HEK293 (cell line): Measurements from ENCODE around the gene ANKRD11.

Source experiments
- EGR2 ChIP-seq: fragments of 450-650 bp; formaldehyde crosslinking; IDR thresholded peaks from 2 replicates; pipeline ENCODE4 v1.5.1; 2016; ENCODE audit warnings: low read depth, missing biosample characterization, missing genetic modification characterization
- FEZF1 ChIP-seq: fragments of 450-650 bp; formaldehyde crosslinking; IDR thresholded peaks from 2 replicates; pipeline ENCODE4 v1.5.1; 2016; ENCODE audit warnings: missing biosample characterization, missing genetic modification characterization
- IKZF3 ChIP-seq: fragments of 450-650 bp; IDR thresholded peaks from 2 replicates; pipeline ENCODE4 v1.5.0; 2018; ENCODE audit warnings: missing biosample characterization, mild to moderate bottlenecking, missing genetic modification characterization, moderate library complexity
- SP7 ChIP-seq: fragments of 450-650 bp; formaldehyde crosslinking; IDR thresholded peaks from 2 replicates; pipeline ENCODE4 v1.5.1; 2016; ENCODE audit warnings: missing biosample characterization, missing genetic modification characterization
- ZBTB20 ChIP-seq: fragments of 450-650 bp; formaldehyde crosslinking; IDR thresholded peaks from 2 replicates; pipeline ENCODE4 v1.5.1; 2016; ENCODE audit warnings: missing biosample characterization, missing genetic modification characterization
- ZNF10 ChIP-seq: fragments of 450-650 bp; formaldehyde crosslinking; IDR thresholded peaks from 2 replicates; pipeline ENCODE4 v1.5.1; 2017; ENCODE audit warnings: missing biosample characterization, missing genetic modification characterization
- ZNF133 ChIP-seq: fragments of 450-650 bp; formaldehyde crosslinking; IDR thresholded peaks from 2 replicates; pipeline ENCODE4 v1.5.1; 2016; ENCODE audit warnings: missing biosample characterization, missing genetic modification characterization
- ZNF138 ChIP-seq: fragments of 450-650 bp; formaldehyde crosslinking; IDR thresholded peaks from 2 replicates; pipeline ENCODE4 v1.5.1; 2016; ENCODE audit warnings: missing biosample characterization, missing genetic modification characterization, borderline replicate concordance
- ZNF16 ChIP-seq: fragments of 450-650 bp; formaldehyde crosslinking; IDR thresholded peaks from 2 replicates; pipeline ENCODE4 v1.5.1; 2016; ENCODE audit warnings: low read depth, missing biosample characterization, missing genetic modification characterization
- ZNF175 ChIP-seq: fragments of 450-650 bp; formaldehyde crosslinking; IDR thresholded peaks from 2 replicates; pipeline ENCODE4 v1.5.1; 2016; ENCODE audit warnings: missing biosample characterization, missing genetic modification characterization
- ZNF2 ChIP-seq: fragments of 450-650 bp; formaldehyde crosslinking; IDR thresholded peaks from 2 replicates; pipeline ENCODE4 v1.5.1; 2016; ENCODE audit warnings: missing biosample characterization, missing genetic modification characterization
- ZNF366 ChIP-seq: fragments of 450-650 bp; formaldehyde crosslinking; conservative IDR thresholded peaks from 2 replicates; pipeline ENCODE4 v1.5.1; 2016; ENCODE audit warnings: missing biosample characterization, missing genetic modification characterization
- ZNF394 ChIP-seq: fragments of 450-650 bp; formaldehyde crosslinking; IDR thresholded peaks from 2 replicates; pipeline ENCODE4 v1.5.1; 2016; ENCODE audit warnings: missing biosample characterization, missing genetic modification characterization, mild to moderate bottlenecking, moderate library complexity, borderline replicate concordance
- ZNF426 ChIP-seq: fragments of 450-650 bp; formaldehyde crosslinking; IDR thresholded peaks from 2 replicates; pipeline ENCODE4 v1.5.1; 2017; ENCODE audit warnings: missing biosample characterization, missing genetic modification characterization, mild to moderate bottlenecking, inconsistent platforms, moderate library complexity
- ZNF433 ChIP-seq: fragments of 450-650 bp; formaldehyde crosslinking; IDR thresholded peaks from 2 replicates; pipeline ENCODE4 v1.5.1; 2016; ENCODE audit warnings: missing biosample characterization, missing genetic modification characterization, low read depth
- ZNF548 ChIP-seq: fragments of 450-650 bp; formaldehyde crosslinking; IDR thresholded peaks from 2 replicates; pipeline ENCODE4 v1.5.1; 2016; ENCODE audit warnings: missing biosample characterization, missing genetic modification characterization
- TF ChIP-seq, protein P1 (sequence below): fragments of 450-650 bp; IDR thresholded peaks from 2 replicates; pipeline ENCODE4 v1.5.1; 2018; ENCODE audit warnings: missing biosample characterization, missing genetic modification characterization
- TF ChIP-seq, protein P2 (sequence below): fragments of 450-650 bp; formaldehyde crosslinking; conservative IDR thresholded peaks from 2 replicates; pipeline ENCODE4 v1.5.1; 2016; ENCODE audit warnings: low read depth, missing biosample characterization, missing genetic modification characterization
- TF ChIP-seq, protein P3 (sequence below): fragments of 450-650 bp; formaldehyde crosslinking; IDR thresholded peaks from 2 replicates; pipeline ENCODE4 v1.5.1; 2016; ENCODE audit warnings: missing biosample characterization, missing genetic modification characterization
- TF ChIP-seq, protein P4 (sequence below): fragments of 450-650 bp; formaldehyde crosslinking; IDR thresholded peaks from 2 replicates; pipeline ENCODE4 v1.5.1; 2017; ENCODE audit warnings: missing biosample characterization, missing genetic modification characterization
- TF ChIP-seq, protein P5 (sequence below): fragments of 450-650 bp; formaldehyde crosslinking; IDR thresholded peaks from 2 replicates; pipeline ENCODE4 v1.5.1; 2017; ENCODE audit warnings: missing biosample characterization, mild to moderate bottlenecking, missing genetic modification characterization, moderate library complexity
- TF ChIP-seq, protein P6 (sequence below): fragments of 450-650 bp; formaldehyde crosslinking; IDR thresholded peaks from 2 replicates; pipeline ENCODE4 v1.5.1; 2016; ENCODE audit warnings: missing biosample characterization, missing genetic modification characterization
- TF ChIP-seq, protein P7 (sequence below): fragments of 450-650 bp; formaldehyde crosslinking; IDR thresholded peaks from 2 replicates; pipeline ENCODE4 v1.5.1; 2017; ENCODE audit warnings: missing biosample characterization, missing genetic modification characterization

ANKRD11 gene

DNA sequence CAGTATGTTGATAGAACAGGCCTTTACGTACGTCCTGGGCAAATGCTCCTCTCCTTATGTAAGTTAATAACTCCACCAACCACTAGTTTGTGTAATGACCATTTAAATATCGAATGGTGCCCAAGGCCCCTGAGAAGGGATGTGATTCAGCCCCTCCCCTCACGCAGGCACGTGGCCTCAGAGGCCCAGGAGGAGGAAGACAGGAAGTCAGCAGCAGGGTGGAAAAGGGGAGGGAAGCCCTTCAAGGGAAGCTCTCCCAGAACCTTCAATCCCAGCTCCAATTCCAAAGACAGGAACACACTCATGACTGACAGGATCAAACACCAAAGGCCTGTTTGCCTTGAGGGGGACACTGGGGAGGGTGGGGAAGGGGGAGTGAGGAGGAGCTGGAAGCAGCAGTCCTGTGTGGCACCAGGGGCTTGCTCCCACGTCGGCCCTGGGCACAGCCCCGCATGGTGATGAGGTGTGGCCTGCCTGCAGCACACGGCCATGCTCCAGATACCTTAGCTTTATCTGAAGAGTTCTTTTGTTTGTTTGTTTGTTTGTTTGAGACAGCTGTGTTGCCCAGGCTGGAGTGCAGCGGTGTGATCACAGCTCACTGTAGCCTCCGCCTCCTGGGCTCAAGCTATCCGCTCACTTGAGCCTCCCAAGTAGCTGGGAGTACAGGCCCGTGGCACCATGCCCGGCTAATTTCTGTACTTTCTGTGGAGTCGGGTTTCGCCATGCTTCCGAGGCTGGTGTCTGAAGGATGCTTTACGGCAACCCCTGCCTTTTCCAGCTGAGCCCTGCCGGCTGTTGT, 167.8 kb downstream of the ANKRD11 start (continued):
- TF ChIP-seq ZNF138 (tag by site-specific recombination) (no peak), ZNF2 (tag by site-specific recombination) (peak; percentile 16; the same call in 1 of the 2 replicates), ZNF10 (tag by site-specific recombination) (peak; percentile 51; the same call in 1 of the 2 replicates), ZNF548 (no peak), ZNF394 (tag by site-specific recombination) (peak; percentile 15; the same call in 1 of the 2 replicates), ZNF433 (tag by site-specific recombination) (no peak), EGR2 (tag by site-specific recombination) (no peak), ZNF16 (tag by site-specific recombination) (no peak), SP7 (tag by site-specific recombination) (0 out of 2 replicates have a peak, but pooled peaks have one; percentile 40), ZNF133 (tag by site-specific recombination) (no peak), ZNF426 (no peak), ZNF366 (peak; percentile 22; the same call in 1 of the 2 replicates), IKZF3 (tag by site-specific recombination) (peak; percentile 65; the same call in 1 of the 2 replicates), ZBTB20 (tag by site-specific recombination) (0 out of 2 replicates have a peak, but pooled peaks have one; percentile 21), ZNF175 (no peak), FEZF1 (tag by site-specific recombination) (peak; percentile 89)
- TF ChIP-seq, protein P1, sequence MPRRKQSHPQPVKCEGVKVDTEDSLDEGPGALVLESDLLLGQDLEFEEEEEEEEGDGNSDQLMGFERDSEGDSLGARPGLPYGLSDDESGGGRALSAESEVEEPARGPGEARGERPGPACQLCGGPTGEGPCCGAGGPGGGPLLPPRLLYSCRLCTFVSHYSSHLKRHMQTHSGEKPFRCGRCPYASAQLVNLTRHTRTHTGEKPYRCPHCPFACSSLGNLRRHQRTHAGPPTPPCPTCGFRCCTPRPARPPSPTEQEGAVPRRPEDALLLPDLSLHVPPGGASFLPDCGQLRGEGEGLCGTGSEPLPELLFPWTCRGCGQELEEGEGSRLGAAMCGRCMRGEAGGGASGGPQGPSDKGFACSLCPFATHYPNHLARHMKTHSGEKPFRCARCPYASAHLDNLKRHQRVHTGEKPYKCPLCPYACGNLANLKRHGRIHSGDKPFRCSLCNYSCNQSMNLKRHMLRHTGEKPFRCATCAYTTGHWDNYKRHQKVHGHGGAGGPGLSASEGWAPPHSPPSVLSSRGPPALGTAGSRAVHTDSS, result no peak
- TF ChIP-seq, protein P2, sequence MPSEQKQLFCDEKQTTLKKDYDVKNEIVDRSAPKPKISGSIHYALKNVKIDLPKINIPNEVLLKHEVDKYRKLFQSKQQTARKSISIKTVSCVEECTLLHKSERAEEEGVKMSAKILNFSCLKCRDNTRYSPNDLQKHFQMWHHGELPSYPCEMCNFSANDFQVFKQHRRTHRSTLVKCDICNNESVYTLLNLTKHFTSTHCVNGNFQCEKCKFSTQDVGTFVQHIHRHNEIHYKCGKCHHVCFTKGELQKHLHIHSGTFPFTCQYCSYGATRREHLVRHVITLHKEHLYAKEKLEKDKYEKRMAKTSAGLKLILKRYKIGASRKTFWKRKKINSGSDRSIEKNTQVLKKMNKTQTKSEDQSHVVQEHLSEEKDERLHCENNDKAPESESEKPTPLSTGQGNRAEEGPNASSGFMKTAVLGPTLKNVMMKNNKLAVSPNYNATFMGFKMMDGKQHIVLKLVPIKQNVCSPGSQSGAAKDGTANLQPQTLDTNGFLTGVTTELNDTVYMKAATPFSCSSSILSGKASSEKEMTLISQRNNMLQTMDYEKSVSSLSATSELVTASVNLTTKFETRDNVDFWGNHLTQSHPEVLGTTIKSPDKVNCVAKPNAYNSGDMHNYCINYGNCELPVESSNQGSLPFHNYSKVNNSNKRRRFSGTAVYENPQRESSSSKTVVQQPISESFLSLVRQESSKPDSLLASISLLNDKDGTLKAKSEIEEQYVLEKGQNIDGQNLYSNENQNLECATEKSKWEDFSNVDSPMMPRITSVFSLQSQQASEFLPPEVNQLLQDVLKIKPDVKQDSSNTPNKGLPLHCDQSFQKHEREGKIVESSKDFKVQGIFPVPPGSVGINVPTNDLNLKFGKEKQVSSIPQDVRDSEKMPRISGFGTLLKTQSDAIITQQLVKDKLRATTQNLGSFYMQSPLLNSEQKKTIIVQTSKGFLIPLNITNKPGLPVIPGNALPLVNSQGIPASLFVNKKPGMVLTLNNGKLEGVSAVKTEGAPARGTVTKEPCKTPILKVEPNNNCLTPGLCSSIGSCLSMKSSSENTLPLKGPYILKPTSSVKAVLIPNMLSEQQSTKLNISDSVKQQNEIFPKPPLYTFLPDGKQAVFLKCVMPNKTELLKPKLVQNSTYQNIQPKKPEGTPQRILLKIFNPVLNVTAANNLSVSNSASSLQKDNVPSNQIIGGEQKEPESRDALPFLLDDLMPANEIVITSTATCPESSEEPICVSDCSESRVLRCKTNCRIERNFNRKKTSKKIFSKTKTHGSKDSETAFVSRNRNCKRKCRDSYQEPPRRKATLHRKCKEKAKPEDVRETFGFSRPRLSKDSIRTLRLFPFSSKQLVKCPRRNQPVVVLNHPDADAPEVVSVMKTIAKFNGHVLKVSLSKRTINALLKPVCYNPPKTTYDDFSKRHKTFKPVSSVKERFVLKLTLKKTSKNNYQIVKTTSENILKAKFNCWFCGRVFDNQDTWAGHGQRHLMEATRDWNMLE (tag by site-specific recombination), result no peak
- TF ChIP-seq, protein P3, sequence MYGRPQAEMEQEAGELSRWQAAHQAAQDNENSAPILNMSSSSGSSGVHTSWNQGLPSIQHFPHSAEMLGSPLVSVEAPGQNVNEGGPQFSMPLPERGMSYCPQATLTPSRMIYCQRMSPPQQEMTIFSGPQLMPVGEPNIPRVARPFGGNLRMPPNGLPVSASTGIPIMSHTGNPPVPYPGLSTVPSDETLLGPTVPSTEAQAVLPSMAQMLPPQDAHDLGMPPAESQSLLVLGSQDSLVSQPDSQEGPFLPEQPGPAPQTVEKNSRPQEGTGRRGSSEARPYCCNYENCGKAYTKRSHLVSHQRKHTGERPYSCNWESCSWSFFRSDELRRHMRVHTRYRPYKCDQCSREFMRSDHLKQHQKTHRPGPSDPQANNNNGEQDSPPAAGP (tag by site-specific recombination), result peak; percentile 58; the same call in 1 of the 2 replicates
- TF ChIP-seq, protein P4, sequence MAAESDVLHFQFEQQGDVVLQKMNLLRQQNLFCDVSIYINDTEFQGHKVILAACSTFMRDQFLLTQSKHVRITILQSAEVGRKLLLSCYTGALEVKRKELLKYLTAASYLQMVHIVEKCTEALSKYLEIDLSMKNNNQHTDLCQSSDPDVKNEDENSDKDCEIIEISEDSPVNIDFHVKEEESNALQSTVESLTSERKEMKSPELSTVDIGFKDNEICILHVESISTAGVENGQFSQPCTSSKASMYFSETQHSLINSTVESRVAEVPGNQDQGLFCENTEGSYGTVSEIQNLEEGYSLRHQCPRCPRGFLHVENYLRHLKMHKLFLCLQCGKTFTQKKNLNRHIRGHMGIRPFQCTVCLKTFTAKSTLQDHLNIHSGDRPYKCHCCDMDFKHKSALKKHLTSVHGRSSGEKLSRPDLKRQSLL (tag by site-specific recombination), result peak; percentile 61; the same call in 1 of the 2 replicates
- TF ChIP-seq, protein P5, sequence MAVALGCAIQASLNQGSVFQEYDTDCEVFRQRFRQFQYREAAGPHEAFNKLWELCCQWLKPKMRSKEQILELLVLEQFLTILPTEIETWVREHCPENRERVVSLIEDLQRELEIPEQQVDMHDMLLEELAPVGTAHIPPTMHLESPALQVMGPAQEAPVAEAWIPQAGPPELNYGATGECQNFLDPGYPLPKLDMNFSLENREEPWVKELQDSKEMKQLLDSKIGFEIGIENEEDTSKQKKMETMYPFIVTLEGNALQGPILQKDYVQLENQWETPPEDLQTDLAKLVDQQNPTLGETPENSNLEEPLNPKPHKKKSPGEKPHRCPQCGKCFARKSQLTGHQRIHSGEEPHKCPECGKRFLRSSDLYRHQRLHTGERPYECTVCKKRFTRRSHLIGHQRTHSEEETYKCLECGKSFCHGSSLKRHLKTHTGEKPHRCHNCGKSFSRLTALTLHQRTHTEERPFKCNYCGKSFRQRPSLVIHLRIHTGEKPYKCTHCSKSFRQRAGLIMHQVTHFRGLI (tag by site-specific recombination), result no peak
- TF ChIP-seq, protein P6, sequence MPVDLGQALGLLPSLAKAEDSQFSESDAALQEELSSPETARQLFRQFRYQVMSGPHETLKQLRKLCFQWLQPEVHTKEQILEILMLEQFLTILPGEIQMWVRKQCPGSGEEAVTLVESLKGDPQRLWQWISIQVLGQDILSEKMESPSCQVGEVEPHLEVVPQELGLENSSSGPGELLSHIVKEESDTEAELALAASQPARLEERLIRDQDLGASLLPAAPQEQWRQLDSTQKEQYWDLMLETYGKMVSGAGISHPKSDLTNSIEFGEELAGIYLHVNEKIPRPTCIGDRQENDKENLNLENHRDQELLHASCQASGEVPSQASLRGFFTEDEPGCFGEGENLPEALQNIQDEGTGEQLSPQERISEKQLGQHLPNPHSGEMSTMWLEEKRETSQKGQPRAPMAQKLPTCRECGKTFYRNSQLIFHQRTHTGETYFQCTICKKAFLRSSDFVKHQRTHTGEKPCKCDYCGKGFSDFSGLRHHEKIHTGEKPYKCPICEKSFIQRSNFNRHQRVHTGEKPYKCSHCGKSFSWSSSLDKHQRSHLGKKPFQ (tag by site-specific recombination), result peak; percentile 70; the same call in 1 of the 2 replicates
- TF ChIP-seq, protein P7, sequence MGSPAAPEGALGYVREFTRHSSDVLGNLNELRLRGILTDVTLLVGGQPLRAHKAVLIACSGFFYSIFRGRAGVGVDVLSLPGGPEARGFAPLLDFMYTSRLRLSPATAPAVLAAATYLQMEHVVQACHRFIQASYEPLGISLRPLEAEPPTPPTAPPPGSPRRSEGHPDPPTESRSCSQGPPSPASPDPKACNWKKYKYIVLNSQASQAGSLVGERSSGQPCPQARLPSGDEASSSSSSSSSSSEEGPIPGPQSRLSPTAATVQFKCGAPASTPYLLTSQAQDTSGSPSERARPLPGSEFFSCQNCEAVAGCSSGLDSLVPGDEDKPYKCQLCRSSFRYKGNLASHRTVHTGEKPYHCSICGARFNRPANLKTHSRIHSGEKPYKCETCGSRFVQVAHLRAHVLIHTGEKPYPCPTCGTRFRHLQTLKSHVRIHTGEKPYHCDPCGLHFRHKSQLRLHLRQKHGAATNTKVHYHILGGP, result no peak
